Measurements from ENCODE around the gene SGO2. TPM values are rescaled to one million over a fixed set of nuclear protein-coding genes. Genes with fewer than 3 reads are reported as not detected.

SGO2 gene
- total and polyA plus RNA-seq, 2 of the 13 experiments (the other 11 are each of a cell fraction or from before 2014, with no cell fraction given), result 5.1 to 16.2 TPM

DNA sequence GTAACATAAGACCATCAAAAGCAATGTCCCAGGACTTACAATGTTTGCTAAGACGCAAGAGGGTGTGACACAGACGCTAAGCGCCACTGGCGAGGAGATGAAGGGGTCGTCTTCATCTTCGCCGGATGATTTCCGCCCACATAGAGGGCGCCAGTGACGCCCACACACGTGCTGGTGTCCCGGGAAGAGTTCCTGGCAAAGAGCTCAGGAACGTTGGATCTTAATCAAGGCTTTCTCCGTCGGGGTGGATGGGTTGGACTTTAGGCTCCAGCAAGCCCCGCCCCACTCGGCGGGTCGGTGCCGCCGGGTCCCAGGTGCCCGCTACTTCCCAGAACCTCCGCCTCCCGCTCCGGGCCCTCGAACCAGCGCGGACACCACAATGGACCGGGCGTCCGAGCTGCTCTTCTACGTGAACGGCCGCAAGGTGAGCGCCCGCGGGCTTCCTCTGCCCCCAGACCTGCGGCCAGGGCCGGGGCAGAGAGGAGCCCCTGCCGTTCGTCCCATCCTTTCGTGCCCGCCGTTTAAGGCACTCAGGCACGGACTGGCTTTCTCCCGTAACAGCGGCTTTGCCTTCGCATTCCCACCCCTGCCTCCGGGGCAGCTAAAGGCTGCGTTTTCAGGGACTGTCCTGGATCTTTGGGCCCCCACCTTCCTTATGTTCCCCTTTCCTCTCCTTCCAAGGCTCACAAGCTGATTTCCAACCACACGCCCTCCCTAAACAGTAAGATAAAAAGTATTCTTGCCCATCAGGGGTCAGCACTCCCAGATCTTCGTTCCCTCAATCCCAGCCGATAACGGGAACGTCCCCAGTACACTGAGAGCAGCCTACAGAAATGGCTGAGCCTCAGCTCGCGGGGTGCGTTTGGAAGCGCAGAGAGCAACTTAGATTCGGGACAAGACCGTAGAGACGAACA lies 60.0 kb downstream of the SGO2 start, which contains the start of gene AOX1 (continued):
- TF ChIP-seq, protein P1, sequence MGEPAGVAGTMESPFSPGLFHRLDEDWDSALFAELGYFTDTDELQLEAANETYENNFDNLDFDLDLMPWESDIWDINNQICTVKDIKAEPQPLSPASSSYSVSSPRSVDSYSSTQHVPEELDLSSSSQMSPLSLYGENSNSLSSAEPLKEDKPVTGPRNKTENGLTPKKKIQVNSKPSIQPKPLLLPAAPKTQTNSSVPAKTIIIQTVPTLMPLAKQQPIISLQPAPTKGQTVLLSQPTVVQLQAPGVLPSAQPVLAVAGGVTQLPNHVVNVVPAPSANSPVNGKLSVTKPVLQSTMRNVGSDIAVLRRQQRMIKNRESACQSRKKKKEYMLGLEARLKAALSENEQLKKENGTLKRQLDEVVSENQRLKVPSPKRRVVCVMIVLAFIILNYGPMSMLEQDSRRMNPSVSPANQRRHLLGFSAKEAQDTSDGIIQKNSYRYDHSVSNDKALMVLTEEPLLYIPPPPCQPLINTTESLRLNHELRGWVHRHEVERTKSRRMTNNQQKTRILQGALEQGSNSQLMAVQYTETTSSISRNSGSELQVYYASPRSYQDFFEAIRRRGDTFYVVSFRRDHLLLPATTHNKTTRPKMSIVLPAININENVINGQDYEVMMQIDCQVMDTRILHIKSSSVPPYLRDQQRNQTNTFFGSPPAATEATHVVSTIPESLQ (CRISPR knock-in tag; conservative IDR thresholded peaks at IDR 0.05), result no peak
- TF ChIP-seq, protein P2, sequence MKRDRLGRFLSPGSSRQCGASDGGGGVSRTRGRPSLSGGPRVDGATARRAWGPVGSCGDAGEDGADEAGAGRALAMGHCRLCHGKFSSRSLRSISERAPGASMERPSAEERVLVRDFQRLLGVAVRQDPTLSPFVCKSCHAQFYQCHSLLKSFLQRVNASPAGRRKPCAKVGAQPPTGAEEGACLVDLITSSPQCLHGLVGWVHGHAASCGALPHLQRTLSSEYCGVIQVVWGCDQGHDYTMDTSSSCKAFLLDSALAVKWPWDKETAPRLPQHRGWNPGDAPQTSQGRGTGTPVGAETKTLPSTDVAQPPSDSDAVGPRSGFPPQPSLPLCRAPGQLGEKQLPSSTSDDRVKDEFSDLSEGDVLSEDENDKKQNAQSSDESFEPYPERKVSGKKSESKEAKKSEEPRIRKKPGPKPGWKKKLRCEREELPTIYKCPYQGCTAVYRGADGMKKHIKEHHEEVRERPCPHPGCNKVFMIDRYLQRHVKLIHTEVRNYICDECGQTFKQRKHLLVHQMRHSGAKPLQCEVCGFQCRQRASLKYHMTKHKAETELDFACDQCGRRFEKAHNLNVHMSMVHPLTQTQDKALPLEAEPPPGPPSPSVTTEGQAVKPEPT (CRISPR knock-in tag; IDR thresholded peaks at IDR 0.05; ENCODE audit: low read depth), result peak; percentile 70
- TF ChIP-seq HMG20A (CRISPR knock-in tag; IDR thresholded peaks at IDR 0.05; ENCODE audit: borderline replicate concordance), result no peak
- TF ChIP-seq, protein P3, sequence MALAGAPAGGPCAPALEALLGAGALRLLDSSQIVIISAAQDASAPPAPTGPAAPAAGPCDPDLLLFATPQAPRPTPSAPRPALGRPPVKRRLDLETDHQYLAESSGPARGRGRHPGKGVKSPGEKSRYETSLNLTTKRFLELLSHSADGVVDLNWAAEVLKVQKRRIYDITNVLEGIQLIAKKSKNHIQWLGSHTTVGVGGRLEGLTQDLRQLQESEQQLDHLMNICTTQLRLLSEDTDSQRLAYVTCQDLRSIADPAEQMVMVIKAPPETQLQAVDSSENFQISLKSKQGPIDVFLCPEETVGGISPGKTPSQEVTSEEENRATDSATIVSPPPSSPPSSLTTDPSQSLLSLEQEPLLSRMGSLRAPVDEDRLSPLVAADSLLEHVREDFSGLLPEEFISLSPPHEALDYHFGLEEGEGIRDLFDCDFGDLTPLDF (CRISPR knock-in tag; IDR thresholded peaks at IDR 0.05), result 0 out of 2 replicates have a peak, but pooled peaks have one; percentile 40
- no peak for TF ChIP-seq BRD4 (CRISPR knock-in tag; IDR thresholded peaks at IDR 0.05)
- TF ChIP-seq, protein P4, sequence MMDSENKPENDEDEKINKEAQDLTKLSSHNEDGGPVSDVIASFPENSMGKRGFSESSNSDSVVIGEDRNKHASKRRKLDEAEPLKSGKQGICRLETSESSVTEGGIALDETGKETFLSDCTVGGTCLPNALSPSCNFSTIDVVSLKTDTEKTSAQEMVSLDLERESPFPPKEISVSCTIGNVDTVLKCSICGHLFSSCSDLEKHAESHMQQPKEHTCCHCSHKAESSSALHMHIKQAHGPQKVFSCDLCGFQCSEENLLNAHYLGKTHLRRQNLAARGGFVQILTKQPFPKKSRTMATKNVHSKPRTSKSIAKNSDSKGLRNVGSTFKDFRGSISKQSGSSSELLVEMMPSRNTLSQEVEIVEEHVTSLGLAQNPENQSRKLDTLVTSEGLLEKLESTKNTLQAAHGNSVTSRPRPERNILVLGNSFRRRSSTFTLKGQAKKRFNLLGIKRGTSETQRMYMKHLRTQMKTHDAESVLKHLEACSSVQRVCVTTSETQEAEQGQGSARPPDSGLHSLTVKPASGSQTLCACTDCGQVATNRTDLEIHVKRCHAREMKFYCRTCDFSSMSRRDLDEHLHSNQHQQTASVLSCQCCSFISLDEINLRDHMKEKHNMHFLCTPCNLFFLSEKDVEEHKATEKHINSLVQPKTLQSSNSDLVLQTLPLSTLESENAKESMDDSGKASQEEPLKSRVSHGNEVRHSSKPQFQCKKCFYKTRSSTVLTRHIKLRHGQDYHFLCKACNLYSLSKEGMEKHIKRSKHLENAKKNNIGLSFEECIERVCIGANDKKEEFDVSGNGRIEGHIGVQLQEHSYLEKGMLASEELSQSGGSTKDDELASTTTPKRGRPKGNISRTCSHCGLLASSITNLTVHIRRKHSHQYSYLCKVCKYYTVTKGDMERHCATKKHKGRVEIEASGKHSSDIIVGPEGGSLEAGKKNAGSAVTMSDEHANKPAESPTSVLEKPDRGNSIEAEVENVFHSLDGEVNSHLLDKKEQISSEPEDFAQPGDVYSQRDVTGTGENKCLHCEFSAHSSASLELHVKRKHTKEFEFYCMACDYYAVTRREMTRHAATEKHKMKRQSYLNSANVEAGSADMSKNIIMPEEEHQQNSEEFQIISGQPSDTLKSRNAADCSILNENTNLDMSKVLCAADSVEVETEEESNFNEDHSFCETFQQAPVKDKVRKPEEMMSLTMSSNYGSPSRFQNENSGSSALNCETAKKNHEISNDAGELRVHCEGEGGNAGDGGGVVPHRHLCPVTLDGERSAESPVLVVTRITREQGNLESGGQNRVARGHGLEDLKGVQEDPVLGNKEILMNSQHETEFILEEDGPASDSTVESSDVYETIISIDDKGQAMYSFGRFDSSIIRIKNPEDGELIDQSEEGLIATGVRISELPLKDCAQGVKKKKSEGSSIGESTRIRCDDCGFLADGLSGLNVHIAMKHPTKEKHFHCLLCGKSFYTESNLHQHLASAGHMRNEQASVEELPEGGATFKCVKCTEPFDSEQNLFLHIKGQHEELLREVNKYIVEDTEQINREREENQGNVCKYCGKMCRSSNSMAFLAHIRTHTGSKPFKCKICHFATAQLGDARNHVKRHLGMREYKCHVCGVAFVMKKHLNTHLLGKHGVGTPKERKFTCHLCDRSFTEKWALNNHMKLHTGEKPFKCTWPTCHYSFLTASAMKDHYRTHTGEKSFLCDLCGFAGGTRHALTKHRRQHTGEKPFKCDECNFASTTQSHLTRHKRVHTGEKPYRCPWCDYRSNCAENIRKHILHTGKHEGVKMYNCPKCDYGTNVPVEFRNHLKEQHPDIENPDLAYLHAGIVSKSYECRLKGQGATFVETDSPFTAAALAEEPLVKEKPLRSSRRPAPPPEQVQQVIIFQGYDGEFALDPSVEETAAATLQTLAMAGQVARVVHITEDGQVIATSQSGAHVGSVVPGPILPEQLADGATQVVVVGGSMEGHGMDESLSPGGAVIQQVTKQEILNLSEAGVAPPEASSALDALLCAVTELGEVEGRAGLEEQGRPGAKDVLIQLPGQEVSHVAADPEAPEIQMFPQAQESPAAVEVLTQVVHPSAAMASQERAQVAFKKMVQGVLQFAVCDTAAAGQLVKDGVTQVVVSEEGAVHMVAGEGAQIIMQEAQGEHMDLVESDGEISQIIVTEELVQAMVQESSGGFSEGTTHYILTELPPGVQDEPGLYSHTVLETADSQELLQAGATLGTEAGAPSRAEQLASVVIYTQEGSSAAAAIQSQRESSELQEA (CRISPR knock-in tag; IDR thresholded peaks at IDR 0.05; ENCODE audit: not compliant biosample characterization), result no peak
- TF ChIP-seq EZH2 (conservative IDR thresholded peaks at IDR 0.05; ENCODE audit: low read depth, low read length), result no peak
- TF ChIP-seq STAT5B (CRISPR knock-in tag; IDR thresholded peaks at IDR 0.05), result no peak
- peak; percentile 25; the same call in 1 of the 2 replicates for TF ChIP-seq ZMAT3 (CRISPR knock-in tag; conservative IDR thresholded peaks at IDR 0.05)
- TF ChIP-seq BCL6 (CRISPR knock-in tag; IDR thresholded peaks at IDR 0.05), result peak; percentile 12
- TF ChIP-seq, protein P5, sequence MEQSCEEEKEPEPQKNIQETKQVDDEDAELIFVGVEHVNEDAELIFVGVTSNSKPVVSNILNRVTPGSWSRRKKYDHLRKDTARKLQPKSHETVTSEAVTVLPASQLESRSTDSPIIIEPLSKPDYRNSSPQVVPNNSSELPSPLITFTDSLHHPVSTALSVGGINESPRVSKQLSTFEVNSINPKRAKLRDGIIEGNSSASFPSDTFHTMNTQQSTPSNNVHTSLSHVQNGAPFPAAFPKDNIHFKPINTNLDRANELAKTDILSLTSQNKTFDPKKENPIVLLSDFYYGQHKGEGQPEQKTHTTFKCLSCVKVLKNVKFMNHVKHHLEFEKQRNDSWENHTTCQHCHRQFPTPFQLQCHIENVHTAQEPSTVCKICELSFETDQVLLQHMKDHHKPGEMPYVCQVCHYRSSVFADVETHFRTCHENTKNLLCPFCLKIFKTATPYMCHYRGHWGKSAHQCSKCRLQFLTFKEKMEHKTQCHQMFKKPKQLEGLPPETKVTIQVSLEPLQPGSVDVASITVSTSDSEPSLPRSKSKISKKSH (CRISPR knock-in tag; IDR thresholded peaks at IDR 0.05; ENCODE audit: borderline replicate concordance), result peak; percentile 92; the same call in 1 of the 2 replicates

Data from HepG2 (cell line).